HCT116 (cell line): ENCODE measurements around the gene DMGDH. TPM values are rescaled to one million over a fixed set of nuclear protein-coding genes. Genes with fewer than 3 reads are reported as not detected.

ENCODE experiments used
- ATAC-seq: fragments of 200-7000 bp; cut with Tn5 transposase; 2 replicates; pipeline ENCODE4 v1.9.1; 2020; ENCODE audit warnings: mild to moderate bottlenecking, moderate library complexity
- BruUV-seq: library from RNA; stranded (reverse); fragments of 400-500 nt; replicated peaks from 2 replicates; lab custom pipeline; 2021; lab: Mats Ljungman, UMichigan
- CTCF ChIA-PET: fragments of 300-600 bp; sonication (Branson Sonifier 250); formaldehyde crosslinking; loops from one replicate; lab custom pipeline; 2021; ENCODE audit warnings: antibody characterized with exemption; lab: Charles Lee
- POLR2A ChIA-PET: fragments of 300-600, 350-600 bp; sonication (Branson Sonifier 250); formaldehyde crosslinking; loops from one replicate; lab custom pipeline; 2021; ENCODE audit warnings: antibody characterized with exemption; lab: Charles Lee
- RAD21 ChIA-PET, 2 experiments: fragments of 300-600 bp; sonication (Branson Sonifier 250); formaldehyde crosslinking; loops; one replicate each; lab custom pipeline; 2023; ENCODE audit warnings: low total read pairs in 2 of 2; ENCODE audit not compliant: uncharacterized antibody in 2 of 2, unreplicated experiment in 2 of 2, low non-redundant PET in 1 of 2; lab: Charles Lee
- DNase-seq: peaks from one replicate; pipeline ENCODE4 v3.0.0-alpha.2; 2010; ENCODE audit warnings: low read depth, low spot score
- H2AFZ ChIP-seq: fragments of 200-600 bp; shearing (Covaris generic), sonication (generic); 2 replicates; pipeline ENCODE4 v1.6.1; 2017; ENCODE audit warnings: low read depth, mixed run types, mixed read lengths, antibody characterized with exemption, low read length; ENCODE audit not compliant: poor library complexity, severe bottlenecking
- H3K27ac ChIP-seq: 2 replicates; pipeline ENCODE4 v1.5.1; 2012; ENCODE audit warnings: low read depth, low read length
- H3K27me3 ChIP-seq: fragments of 200-600 bp; sonication (generic); 2 replicates; pipeline ENCODE4 v1.6.1; 2016; ENCODE audit warnings: mixed run types, low read length, mixed read lengths; ENCODE audit not compliant: insufficient read depth
- H3K36me3 ChIP-seq, 2 experiments: fragments of 200-500 bp in 1 of 2; fragments of 200-600 bp in 1 of 2; sonication (Bioruptor generic) in 1 of 2; sonication (generic) in 1 of 2; 2 replicates each; pipeline versions ENCODE4 v1.5.1 to v1.6.1; 2014 to 2016; ENCODE audit warnings: low read length in 2 of 2, inconsistent platforms in 1 of 2, mixed read lengths in 1 of 2, mixed run types in 1 of 2; ENCODE audit not compliant: insufficient read depth in 2 of 2, control insufficient read depth in 1 of 2
- H3K4me1 ChIP-seq, 2 experiments: fragments of 200-600 bp in 1 of 2; sonication (generic) in 1 of 2; 2 replicates each; pipeline versions ENCODE4 v1.5.1 to v1.6.1; 2012 to 2017; ENCODE audit warnings: low read length in 2 of 2, inconsistent platforms in 1 of 2, mild to moderate bottlenecking in 1 of 2, mixed read lengths in 1 of 2, mixed run types in 1 of 2, moderate library complexity in 1 of 2; ENCODE audit not compliant: insufficient read depth in 2 of 2, control insufficient read depth in 1 of 2
- H3K4me2 ChIP-seq: fragments of 200-600 bp; sonication (generic); 2 replicates; pipeline ENCODE4 v1.6.1; 2017; ENCODE audit warnings: mixed run types, low read length, mixed read lengths
- H3K4me3 ChIP-seq, 2 experiments: fragments of 200-600 bp in 1 of 2; sonication (generic) in 1 of 2; replicated peaks in 1 of 2; 2 replicates each; pipeline ENCODE4 v1.5.1; 2011 to 2016; ENCODE audit warnings: low read length in 2 of 2, control low read depth in 1 of 2, low read depth in 1 of 2, mild to moderate bottlenecking in 1 of 2, mixed read lengths in 1 of 2, mixed run types in 1 of 2
- H3K79me2 ChIP-seq: fragments of 200-600 bp; sonication (generic); 2 replicates; pipeline ENCODE4 v1.6.1; 2017; ENCODE audit warnings: mild to moderate bottlenecking, mixed run types, low read length, moderate library complexity, mixed read lengths; ENCODE audit not compliant: insufficient read depth
- H3K9ac ChIP-seq: fragments of 200-600 bp; sonication (generic); 2 replicates; pipeline ENCODE4 v1.6.1; 2016; ENCODE audit warnings: low read length, mixed read lengths
- H3K9me2 ChIP-seq: fragments of 200-600 bp; sonication (generic), shearing (Covaris generic); 2 replicates; pipeline ENCODE4 v1.6.1; 2017; ENCODE audit warnings: mixed run types, mild to moderate bottlenecking, moderate library complexity; ENCODE audit not compliant: insufficient read depth
- H3K9me3 ChIP-seq, 2 experiments: fragments of 200-500 bp in 1 of 2; fragments of 200-600 bp in 1 of 2; sonication (Bioruptor generic) in 1 of 2; sonication (generic) in 1 of 2; 2 replicates each; pipeline ENCODE4 v1.6.1; 2014 to 2017; ENCODE audit warnings: low read length in 2 of 2, mixed read lengths in 2 of 2, inconsistent platforms in 1 of 2, low read depth in 1 of 2, mild to moderate bottlenecking in 1 of 2, mixed run types in 1 of 2, moderate library complexity in 1 of 2; ENCODE audit not compliant: control insufficient read depth in 1 of 2, insufficient read depth in 1 of 2
- H4K20me1 ChIP-seq: fragments of 200-600 bp; sonication (generic), shearing (Covaris generic); 2 replicates; pipeline ENCODE4 v1.6.1; 2017; ENCODE audit warnings: mixed run types, mild to moderate bottlenecking, moderate library complexity; ENCODE audit not compliant: insufficient read depth
- CBX3 ChIP-seq: IDR thresholded peaks from 2 replicates; pipeline ENCODE4 v1.6.1; 2012; ENCODE audit warnings: low read depth
- CEBPB ChIP-seq: IDR thresholded peaks from 2 replicates; pipeline ENCODE4 v1.6.1; 2012; ENCODE audit warnings: low read depth
- EGR1 ChIP-seq: IDR thresholded peaks from 2 replicates; pipeline ENCODE4 v1.6.1; 2012; ENCODE audit warnings: low read depth
- ELF1 ChIP-seq: IDR thresholded peaks from 2 replicates; pipeline ENCODE4 v1.6.1; 2012; ENCODE audit warnings: low read depth, borderline replicate concordance
- EZH2 ChIP-seq: fragments of 200-600 bp; sonication (generic); IDR thresholded peaks from 2 replicates; pipeline ENCODE4 v1.6.1; 2017; ENCODE audit warnings: antibody characterized with exemption, mixed run types
- FOSL1 ChIP-seq: IDR thresholded peaks from 2 replicates; pipeline ENCODE4 v1.6.1; 2012; ENCODE audit warnings: low read depth
- POLR2A ChIP-seq: IDR thresholded peaks from 2 replicates; pipeline ENCODE4 v1.7.0; 2011; ENCODE audit warnings: borderline replicate concordance; ENCODE audit not compliant: insufficient read depth, insufficient read length; ENCODE audit errors: extremely low read depth
- RAD21 ChIP-seq: IDR thresholded peaks from 2 replicates; pipeline ENCODE4 v1.6.1; 2012; ENCODE audit warnings: low read depth, mild to moderate bottlenecking
- SIN3A ChIP-seq: IDR thresholded peaks from 2 replicates; pipeline ENCODE4 v1.6.1; 2012; ENCODE audit warnings: low read depth
- SRF ChIP-seq: IDR thresholded peaks from 2 replicates; pipeline ENCODE4 v1.6.1; 2012; ENCODE audit warnings: low read depth
- TCF7L2 ChIP-seq: IDR thresholded peaks from 2 replicates; pipeline ENCODE4 v1.7.0; 2011; ENCODE audit warnings: borderline replicate concordance, inconsistent platforms; ENCODE audit not compliant: insufficient read depth, insufficient read length; ENCODE audit errors: extremely low read depth
- ZFX ChIP-seq: fragments of 450-650 bp; IDR thresholded peaks from 2 replicates; pipeline ENCODE4 v1.6.1; 2017
- ZNF274 ChIP-seq: fragments of 200-500 bp; sonication (Bioruptor generic); IDR thresholded peaks from 2 replicates; pipeline ENCODE4 v1.6.1; 2014; ENCODE audit warnings: mild to moderate bottlenecking, low read depth, low read length, inconsistent platforms
- intact Hi-C: fragments of 100-400 bp; cut with micrococcal nuclease; formaldehyde crosslinking; loops from 2 replicates; pipeline ENCODE4 v1.10.0; 2022
- total RNA-seq: library from RNA; stranded (reverse); gene quantifications from one replicate; pipeline ENCODE4 v1.2.1, GENCODE V29; 2021; ENCODE audit not compliant: unreplicated experiment
- TF ChIP-seq, protein P1 (sequence below): IDR thresholded peaks from 2 replicates; pipeline ENCODE4 v1.6.1; 2012
- TF ChIP-seq, protein P2 (sequence below): IDR thresholded peaks from 2 replicates; pipeline ENCODE4 v1.6.1; 2012; ENCODE audit warnings: low read depth
- TF ChIP-seq, protein P3 (sequence below): IDR thresholded peaks from 2 replicates; pipeline ENCODE4 v1.6.1; 2011; ENCODE audit warnings: mild to moderate bottlenecking, low read length, moderate library complexity; ENCODE audit not compliant: insufficient replicate concordance; ENCODE audit errors: extremely low read depth
- TF ChIP-seq, protein P4 (sequence below), 3 experiments: fragments of 200-600 bp in 1 of 3; sonication (generic) in 1 of 3; IDR thresholded peaks in 2 of 3; conservative IDR thresholded peaks in 1 of 3; 2 replicates each; pipeline ENCODE4 v1.5.1; 2012 to 2017; ENCODE audit warnings: low read depth in 2 of 3, low read length in 2 of 3, antibody characterized with exemption in 1 of 3, borderline replicate concordance in 1 of 3, control low read depth in 1 of 3, mild to moderate bottlenecking in 1 of 3, mixed read lengths in 1 of 3, mixed run types in 1 of 3, moderate library complexity in 1 of 3; ENCODE audit not compliant: insufficient read depth in 1 of 3

DMGDH gene
- total RNA-seq, 1 experiment from 2014 or later: 2.3 TPM

DNA sequence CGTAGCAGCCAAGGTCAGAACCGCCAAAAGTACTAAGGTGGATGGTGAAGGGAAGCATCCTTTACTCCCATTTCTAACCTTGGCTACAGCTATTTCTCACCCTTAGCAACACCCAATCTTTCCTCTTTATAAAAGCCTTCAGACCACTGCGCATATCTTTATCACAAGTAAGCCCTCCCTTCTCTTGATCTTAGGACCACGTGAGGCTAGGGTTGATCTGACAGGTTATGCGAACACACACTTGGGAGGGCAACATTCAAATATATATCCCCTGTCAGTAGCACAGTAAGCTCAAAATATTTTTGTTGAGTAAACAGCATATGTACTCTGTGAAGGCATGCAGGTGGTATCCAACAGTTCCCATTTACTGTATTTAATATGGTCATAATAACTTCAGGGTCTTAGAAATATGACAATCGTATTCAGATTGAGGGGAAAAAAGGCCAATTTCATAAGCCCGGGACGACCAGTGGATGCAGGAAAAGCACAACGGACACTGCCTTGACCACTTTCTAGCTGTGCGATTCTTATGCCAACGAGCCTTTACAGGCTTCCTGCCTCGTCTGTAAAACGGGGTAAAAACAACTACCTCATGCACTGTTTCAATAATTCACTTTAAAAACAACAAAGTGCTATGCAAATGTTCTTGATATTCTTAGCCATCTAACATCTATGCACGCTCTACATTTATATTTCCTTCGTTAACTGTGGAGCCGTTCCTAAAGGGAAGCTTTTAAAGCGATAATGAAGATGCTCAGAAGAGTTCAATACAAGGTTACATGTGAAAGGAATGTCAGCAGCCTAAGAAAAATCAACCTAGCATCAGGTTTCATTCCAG is 85.7 kb downstream of the DMGDH start:
- Histone ChIP-seq H3K27me3 (no peaks in the 10 kb centered on the region), H3K36me3 (no peaks in the 10 kb centered on the region), H3K9ac (peak overlapping the region; percentile 64), H3K9me3 (no peaks in the 10 kb centered on the region), H4K20me1 (no peaks in the 10 kb centered on the region), H3K4me2 (peak overlapping the region; percentile 94), H3K79me2 (no peaks in the 10 kb centered on the region), H3K9me2 (no peaks in the 10 kb centered on the region), H3K4me3 (peak overlapping the region; percentile 48 to 66), H3K27ac (peak overlapping the region; percentile 90), H2AFZ (peak overlapping the region; percentile 96), H3K4me1 (peaks cover 16 to 37% of the 10 kb centered on the region in 2 experiments)
- POLR2A ChIA-PET: interaction anchor here (1.1 kb wide), 1 partner anchor 9 kb away, joined by 9 read pairs; no protein-coding TSS in a partner anchor
- DNase-seq (no peak), ATAC-seq (peak; percentile 7)
- TSS peak; percentile 71 for BruUV-seq
- intact Hi-C loops: loop anchor here (2.0 kb wide), 1 partner anchor 149 kb away; no protein-coding TSS in a partner anchor
- RAD21 ChIA-PET: interaction anchor here in 1 of 2 experiments (1.0 kb wide), 1 partner anchor 37 kb away, joined by 3 read pairs; no protein-coding TSS in a partner anchor
- TF ChIP-seq EZH2 (no peak), CEBPB (no peak), ZNF274 (no peak), SIN3A (no peak), SRF (no peak), CBX3 (no peak), POLR2A (no peak), ZFX (no peak), ELF1 (no peak), EGR1 (no peak), RAD21 (no peak), TCF7L2 (no peak), FOSL1 (no peak)
- TF ChIP-seq, protein P1, sequence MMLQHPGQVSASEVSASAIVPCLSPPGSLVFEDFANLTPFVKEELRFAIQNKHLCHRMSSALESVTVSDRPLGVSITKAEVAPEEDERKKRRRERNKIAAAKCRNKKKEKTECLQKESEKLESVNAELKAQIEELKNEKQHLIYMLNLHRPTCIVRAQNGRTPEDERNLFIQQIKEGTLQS: no peak
- TF ChIP-seq, protein P2, sequence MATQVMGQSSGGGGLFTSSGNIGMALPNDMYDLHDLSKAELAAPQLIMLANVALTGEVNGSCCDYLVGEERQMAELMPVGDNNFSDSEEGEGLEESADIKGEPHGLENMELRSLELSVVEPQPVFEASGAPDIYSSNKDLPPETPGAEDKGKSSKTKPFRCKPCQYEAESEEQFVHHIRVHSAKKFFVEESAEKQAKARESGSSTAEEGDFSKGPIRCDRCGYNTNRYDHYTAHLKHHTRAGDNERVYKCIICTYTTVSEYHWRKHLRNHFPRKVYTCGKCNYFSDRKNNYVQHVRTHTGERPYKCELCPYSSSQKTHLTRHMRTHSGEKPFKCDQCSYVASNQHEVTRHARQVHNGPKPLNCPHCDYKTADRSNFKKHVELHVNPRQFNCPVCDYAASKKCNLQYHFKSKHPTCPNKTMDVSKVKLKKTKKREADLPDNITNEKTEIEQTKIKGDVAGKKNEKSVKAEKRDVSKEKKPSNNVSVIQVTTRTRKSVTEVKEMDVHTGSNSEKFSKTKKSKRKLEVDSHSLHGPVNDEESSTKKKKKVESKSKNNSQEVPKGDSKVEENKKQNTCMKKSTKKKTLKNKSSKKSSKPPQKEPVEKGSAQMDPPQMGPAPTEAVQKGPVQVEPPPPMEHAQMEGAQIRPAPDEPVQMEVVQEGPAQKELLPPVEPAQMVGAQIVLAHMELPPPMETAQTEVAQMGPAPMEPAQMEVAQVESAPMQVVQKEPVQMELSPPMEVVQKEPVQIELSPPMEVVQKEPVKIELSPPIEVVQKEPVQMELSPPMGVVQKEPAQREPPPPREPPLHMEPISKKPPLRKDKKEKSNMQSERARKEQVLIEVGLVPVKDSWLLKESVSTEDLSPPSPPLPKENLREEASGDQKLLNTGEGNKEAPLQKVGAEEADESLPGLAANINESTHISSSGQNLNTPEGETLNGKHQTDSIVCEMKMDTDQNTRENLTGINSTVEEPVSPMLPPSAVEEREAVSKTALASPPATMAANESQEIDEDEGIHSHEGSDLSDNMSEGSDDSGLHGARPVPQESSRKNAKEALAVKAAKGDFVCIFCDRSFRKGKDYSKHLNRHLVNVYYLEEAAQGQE: no peak
- TF ChIP-seq, protein P3, sequence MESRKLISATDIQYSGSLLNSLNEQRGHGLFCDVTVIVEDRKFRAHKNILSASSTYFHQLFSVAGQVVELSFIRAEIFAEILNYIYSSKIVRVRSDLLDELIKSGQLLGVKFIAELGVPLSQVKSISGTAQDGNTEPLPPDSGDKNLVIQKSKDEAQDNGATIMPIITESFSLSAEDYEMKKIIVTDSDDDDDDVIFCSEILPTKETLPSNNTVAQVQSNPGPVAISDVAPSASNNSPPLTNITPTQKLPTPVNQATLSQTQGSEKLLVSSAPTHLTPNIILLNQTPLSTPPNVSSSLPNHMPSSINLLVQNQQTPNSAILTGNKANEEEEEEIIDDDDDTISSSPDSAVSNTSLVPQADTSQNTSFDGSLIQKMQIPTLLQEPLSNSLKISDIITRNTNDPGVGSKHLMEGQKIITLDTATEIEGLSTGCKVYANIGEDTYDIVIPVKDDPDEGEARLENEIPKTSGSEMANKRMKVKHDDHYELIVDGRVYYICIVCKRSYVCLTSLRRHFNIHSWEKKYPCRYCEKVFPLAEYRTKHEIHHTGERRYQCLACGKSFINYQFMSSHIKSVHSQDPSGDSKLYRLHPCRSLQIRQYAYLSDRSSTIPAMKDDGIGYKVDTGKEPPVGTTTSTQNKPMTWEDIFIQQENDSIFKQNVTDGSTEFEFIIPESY: no peak
- TF ChIP-seq, protein P4, sequence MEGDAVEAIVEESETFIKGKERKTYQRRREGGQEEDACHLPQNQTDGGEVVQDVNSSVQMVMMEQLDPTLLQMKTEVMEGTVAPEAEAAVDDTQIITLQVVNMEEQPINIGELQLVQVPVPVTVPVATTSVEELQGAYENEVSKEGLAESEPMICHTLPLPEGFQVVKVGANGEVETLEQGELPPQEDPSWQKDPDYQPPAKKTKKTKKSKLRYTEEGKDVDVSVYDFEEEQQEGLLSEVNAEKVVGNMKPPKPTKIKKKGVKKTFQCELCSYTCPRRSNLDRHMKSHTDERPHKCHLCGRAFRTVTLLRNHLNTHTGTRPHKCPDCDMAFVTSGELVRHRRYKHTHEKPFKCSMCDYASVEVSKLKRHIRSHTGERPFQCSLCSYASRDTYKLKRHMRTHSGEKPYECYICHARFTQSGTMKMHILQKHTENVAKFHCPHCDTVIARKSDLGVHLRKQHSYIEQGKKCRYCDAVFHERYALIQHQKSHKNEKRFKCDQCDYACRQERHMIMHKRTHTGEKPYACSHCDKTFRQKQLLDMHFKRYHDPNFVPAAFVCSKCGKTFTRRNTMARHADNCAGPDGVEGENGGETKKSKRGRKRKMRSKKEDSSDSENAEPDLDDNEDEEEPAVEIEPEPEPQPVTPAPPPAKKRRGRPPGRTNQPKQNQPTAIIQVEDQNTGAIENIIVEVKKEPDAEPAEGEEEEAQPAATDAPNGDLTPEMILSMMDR (IDR thresholded peaks at IDR 0.05 in 2 of 3, conservative IDR thresholded peaks at IDR 0.05 in 1 of 3; ENCODE audit: borderline replicate concordance in 1 of 3, insufficient read depth in 1 of 3, low read depth in 2 of 3, low read length in 2 of 3): no peak
- CTCF ChIA-PET: interaction anchor here (1.0 to 3.7 kb wide), 6 partner anchors 18 to 1100 kb away, joined by 3 to 17 read pairs (median 4); no protein-coding TSS in a partner anchor
